Measurements from ENCODE around the gene RGL3.
A peak's percentile ranks its signal among the peaks of the same experiment; 100 is the strongest.

RGL3 gene

GRCh38 chr19:11375143-11375948, 43.8 kb downstream of the RGL3 start:
- TF ChIP-seq CTCF (IDR thresholded peaks at IDR 0.05; ENCODE audit: extremely low read depth, insufficient read depth, missing control alignments): no peak
- in situ Hi-C loops (cut with MboI; ENCODE audit: low pct_unique_long_range_greater_than_20kb, low sequenced_read_pairs, unreplicated experiment): no loop called here
- no peak for DNase-seq (ENCODE audit: low spot score)

- in situ Hi-C loops (cut with MboI; ENCODE audit: low pct_unique_long_range_greater_than_20kb, low sequenced_read_pairs, unreplicated experiment): no loop called here
- DNase-seq (ENCODE audit: low spot score): peak; percentile 97
- no peak for TF ChIP-seq CTCF (IDR thresholded peaks at IDR 0.05; ENCODE audit: extremely low read depth, insufficient read depth, missing control alignments)
These were observed 44.5 kb downstream of the RGL3 start, which contains the start of gene SWSAP1 for GRCh38 chr19:11374433-11375142. Gene SWSAP1 (plus strand): TSS chr19:11374666. CDS start chr19:11374681, 15 bp downstream.

DNA sequence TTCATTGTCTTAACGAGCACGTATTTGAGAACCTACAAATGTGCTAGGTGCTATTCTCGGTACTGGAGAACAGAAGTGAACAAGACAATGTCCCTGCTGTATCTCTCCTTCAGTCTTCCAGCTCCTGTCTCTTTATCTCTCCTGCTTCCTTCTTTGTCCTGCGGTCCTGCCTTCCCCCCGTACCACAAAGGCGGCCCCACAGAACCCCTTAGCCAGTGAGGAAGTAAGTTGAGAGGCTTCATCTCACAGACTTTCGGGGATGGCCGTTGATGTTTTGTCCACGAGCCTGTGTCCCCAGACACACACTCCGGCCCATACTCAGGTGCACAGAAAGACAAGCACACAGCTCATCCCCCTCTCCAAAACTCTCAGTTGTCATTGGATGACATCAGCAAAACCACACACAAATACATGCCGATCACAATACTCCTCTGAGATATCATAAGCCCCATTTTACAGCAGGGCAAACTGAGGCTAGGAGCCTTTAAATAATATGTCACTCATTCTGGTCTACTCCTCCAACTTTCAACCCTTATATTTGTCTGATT, 45.2 kb downstream of the RGL3 start:
- no peak for DNase-seq (ENCODE audit: low spot score)
- TF ChIP-seq CTCF (IDR thresholded peaks at IDR 0.05; ENCODE audit: extremely low read depth, insufficient read depth, missing control alignments): no peak
- in situ Hi-C loops (cut with MboI; ENCODE audit: low pct_unique_long_range_greater_than_20kb, low sequenced_read_pairs, unreplicated experiment): no loop called here

DNA sequence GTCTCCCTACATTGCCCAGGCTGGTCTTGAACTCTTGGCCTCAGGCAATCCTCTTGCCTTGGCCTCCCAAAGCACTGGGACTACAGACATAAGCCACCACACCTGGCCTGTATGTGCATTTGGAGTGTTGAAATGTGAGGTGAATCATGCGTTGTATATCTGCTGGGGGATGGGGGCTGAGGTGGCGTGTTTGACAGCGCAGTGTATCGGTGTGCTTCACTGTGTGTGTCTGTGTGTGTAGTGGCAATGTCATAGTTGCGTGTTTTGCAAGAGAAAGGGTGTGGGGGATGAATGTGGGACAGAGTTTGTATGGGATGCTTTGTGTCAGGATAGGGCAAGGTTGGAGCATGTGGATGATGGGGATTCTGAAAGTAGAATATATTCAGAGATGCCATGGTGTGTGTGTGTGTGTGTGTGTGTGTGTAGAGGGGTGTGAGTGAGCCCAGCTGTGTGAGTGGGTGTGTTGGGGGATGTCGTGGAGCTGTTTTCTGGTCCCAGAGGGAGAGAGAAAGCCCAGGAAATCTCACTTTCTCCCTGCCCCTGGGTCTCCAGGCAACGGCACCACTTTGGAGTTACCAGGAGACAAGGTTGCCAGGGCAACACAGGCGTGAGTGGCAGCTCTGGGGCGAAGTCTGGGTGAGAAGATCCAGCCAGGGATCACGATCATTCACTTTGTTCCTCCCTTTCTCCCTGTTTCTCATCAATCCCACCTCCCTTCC, 45.8 kb downstream of the RGL3 start:
- TF ChIP-seq CTCF (IDR thresholded peaks at IDR 0.05; ENCODE audit: extremely low read depth, insufficient read depth, missing control alignments): no peak
- in situ Hi-C loops (cut with MboI; ENCODE audit: low pct_unique_long_range_greater_than_20kb, low sequenced_read_pairs, unreplicated experiment): no loop called here
- DNase-seq (ENCODE audit: low spot score): no peak

DNA sequence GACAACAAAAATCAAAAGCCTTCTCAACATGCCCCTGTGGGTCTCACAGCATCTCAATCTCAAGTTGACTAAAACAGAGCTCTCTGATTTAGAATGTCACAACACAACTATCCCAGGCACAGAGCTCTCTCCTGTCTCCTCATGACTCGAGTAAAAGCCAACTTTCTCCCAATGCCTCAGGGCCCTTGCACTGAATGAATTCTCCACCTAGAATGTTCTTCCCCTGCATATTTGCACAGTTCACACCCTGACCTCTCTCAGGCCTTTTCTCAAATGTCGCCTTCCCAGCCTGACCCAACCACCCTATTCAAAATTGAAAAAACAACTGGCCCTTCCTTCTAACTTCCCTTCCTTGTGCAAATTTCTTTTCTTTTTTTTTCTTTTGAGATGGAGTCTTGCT, 48.4 kb downstream of the RGL3 start:
- in situ Hi-C loops (cut with MboI; ENCODE audit: low pct_unique_long_range_greater_than_20kb, low sequenced_read_pairs, unreplicated experiment): no loop called here
- no peak for TF ChIP-seq CTCF (IDR thresholded peaks at IDR 0.05; ENCODE audit: extremely low read depth, insufficient read depth, missing control alignments)

DNA sequence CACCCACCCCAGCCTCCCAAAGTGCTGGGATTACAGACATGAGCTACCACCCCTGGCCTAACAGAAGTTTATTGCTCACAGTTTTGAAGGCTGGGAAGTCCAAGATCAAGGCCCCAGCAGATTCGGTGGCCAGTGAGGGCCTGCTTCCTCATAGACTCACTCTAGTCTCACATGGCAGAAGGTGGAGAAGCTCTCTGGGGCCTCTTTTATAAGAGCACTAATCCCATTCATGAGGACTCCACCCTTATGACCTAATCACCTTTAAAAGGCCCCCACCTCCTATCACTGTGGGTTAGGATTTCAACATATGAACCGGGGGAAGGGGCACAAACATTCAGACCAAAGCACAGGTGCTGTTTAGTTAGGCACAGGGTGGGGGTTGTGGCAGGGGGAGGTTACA, 51.6 kb downstream of the RGL3 start:
- DNase-seq (ENCODE audit: low spot score): no peak
- no peak for TF ChIP-seq CTCF (IDR thresholded peaks at IDR 0.05; ENCODE audit: extremely low read depth, insufficient read depth, missing control alignments)
- in situ Hi-C loops (cut with MboI; ENCODE audit: low pct_unique_long_range_greater_than_20kb, low sequenced_read_pairs, unreplicated experiment): no loop called here

More for the DNA sequence above, 48.4 kb downstream of the RGL3 start:
- DNase-seq (ENCODE audit: low spot score): no peak

Measured in GM13977 (cell line).